Panc1 (cell line): ENCODE measurements around the gene MFSD12.

Experiments used
- CTCF ChIP-seq: fragments of 450-650 bp; IDR thresholded peaks from 2 replicates; pipeline ENCODE4 v1.5.1; 2017; ENCODE audit warnings: mild to moderate bottlenecking
- POLR2AphosphoS5 ChIP-seq: IDR thresholded peaks from 2 replicates; pipeline ENCODE4 v1.6.1; 2012; ENCODE audit warnings: mild to moderate bottlenecking, low read depth, low read length, moderate library complexity
- REST ChIP-seq, 2 experiments: IDR thresholded peaks; 2 replicates each; pipeline ENCODE4 v1.6.1; 2011 to 2012; ENCODE audit warnings: low read depth in 2 of 2, control low read depth in 1 of 2, low read length in 1 of 2, mild to moderate bottlenecking in 1 of 2, moderate library complexity in 1 of 2; ENCODE audit not compliant: insufficient read depth in 1 of 2

DNA sequence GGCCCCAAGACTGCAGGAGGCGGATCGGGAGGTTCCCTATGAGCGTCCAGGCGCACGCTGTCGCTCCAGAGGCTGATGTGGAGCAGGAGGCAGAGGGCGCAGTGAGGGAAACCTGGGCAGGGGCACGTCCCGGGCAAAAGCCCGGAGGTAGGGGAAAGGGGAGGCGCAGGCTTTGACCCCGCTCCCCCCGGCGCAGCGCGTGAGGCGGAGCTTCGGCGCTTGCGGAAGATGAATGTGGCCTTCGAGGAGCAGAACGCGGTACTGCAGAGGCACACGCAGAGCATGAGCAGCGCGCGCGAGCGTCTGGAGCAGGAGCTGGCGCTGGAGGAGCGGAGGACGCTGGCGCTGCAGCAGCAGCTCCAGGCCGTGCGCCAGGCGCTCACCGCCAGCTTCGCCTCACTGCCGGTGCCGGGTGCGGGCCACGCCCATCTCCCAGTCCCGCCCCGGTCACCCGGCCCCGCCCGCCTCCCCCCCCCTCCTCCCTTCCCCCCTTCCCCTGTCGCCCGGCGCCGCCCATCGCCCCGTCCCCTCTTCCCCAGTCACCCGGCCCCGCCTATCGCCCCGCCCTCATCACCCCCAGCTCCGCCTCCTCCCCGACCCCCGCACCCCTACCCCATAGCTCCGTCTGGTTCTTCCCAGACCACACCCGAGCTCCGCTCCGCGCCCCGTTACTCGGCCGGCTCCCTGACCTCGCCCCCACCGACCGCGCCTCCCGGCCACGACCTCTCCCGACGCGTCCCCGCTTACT is 19.5 kb upstream of the MFSD12 start:
- TF ChIP-seq CTCF = no peak
- TF ChIP-seq POLR2AphosphoS5 = no peak
- no peak for TF ChIP-seq REST (IDR thresholded peaks at IDR 0.05; ENCODE audit: insufficient read depth in 1 of 2, low read depth in 2 of 2, low read length in 1 of 2)
